Osteoblast (primary cell): ENCODE data around the gene MAP2K5. TPM values are rescaled to one million over a fixed set of nuclear protein-coding genes. Genes with fewer than 3 reads are reported as not detected.

Experiments
- DNase-seq: peaks from one replicate; pipeline ENCODE4 v3.0.0; 2011; ENCODE audit warnings: low spot score, mixed read lengths; ENCODE audit not compliant: insufficient read length; ENCODE audit errors: missing footprints
- H2AFZ ChIP-seq: 2 replicates; pipeline ENCODE4 v1.6.0; 2011; ENCODE audit warnings: mild to moderate bottlenecking, low read length
- H3K27ac ChIP-seq: 2 replicates; pipeline ENCODE4 v1.5.1; 2011; ENCODE audit warnings: mild to moderate bottlenecking, low read depth, low read length, moderate library complexity
- H3K27me3 ChIP-seq: 2 replicates; pipeline ENCODE4 v1.6.0; 2012; ENCODE audit warnings: mild to moderate bottlenecking, control low read depth, inconsistent platforms, low read length, moderate library complexity; ENCODE audit not compliant: insufficient read depth
- H3K36me3 ChIP-seq: 2 replicates; pipeline ENCODE4 v1.5.1; 2011; ENCODE audit warnings: mild to moderate bottlenecking, low read length, control low read depth, moderate library complexity; ENCODE audit not compliant: insufficient read depth
- H3K4me1 ChIP-seq: 2 replicates; pipeline ENCODE4 v1.5.1; 2011; ENCODE audit warnings: mild to moderate bottlenecking, low read length, control low read depth, moderate library complexity; ENCODE audit not compliant: insufficient read depth
- H3K4me2 ChIP-seq: 2 replicates; pipeline ENCODE4 v1.6.0; 2011; ENCODE audit warnings: mild to moderate bottlenecking, low read length; ENCODE audit not compliant: insufficient read depth
- H3K4me3 ChIP-seq: fragments of 200-600 bp; sonication (generic); 3 replicates; pipeline ENCODE4 v1.5.1; 2012; ENCODE audit warnings: mild to moderate bottlenecking, low read length, inconsistent platforms; ENCODE audit not compliant: insufficient read depth
- H3K79me2 ChIP-seq: 2 replicates; pipeline ENCODE4 v1.6.0; 2012; ENCODE audit warnings: mild to moderate bottlenecking, low read length, control low read depth, inconsistent platforms; ENCODE audit not compliant: insufficient read depth
- H3K9me3 ChIP-seq: 2 replicates; pipeline ENCODE4 v1.5.1; 2011; ENCODE audit warnings: low read depth, low read length, control low read depth
- H4K20me1 ChIP-seq: 2 replicates; pipeline ENCODE4 v1.6.0; 2012; ENCODE audit warnings: mild to moderate bottlenecking, low read length, control low read depth; ENCODE audit not compliant: insufficient read depth
- total RNA-seq: library from RNA; depleted of rRNA; stranded (reverse); fragments of >200 nt; gene quantifications from 2 replicates; pipeline ENCODE4 v1.2.3, GENCODE V29; 2012
- TF ChIP-seq, protein P1 (sequence below): IDR thresholded peaks from 2 replicates; pipeline ENCODE4 v1.5.1; 2011; ENCODE audit warnings: mild to moderate bottlenecking, low read depth, low read length, moderate library complexity; ENCODE audit errors: extremely low read depth

Gene MAP2K5
- total RNA-seq, 1 donor = 10.1 TPM

DNA sequence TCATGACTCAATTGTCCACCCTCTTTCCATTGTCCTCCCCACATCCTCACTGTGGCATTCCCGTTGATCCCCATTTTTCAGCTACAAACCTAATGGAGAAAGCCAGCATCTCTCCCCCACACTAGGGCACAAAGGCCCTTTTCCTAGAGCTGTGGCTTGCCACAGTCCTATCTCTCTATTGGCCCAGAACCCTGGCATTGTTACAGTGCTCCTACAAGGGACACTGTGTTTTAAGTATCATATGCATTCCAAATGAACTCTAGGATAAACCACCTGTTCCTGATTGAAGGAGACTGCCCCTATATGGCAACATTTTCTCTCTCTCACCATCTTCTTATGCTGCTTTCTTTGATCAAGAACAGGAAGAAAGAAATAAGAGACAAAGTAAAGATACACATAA, 213.4 kb downstream of the MAP2K5 start:
- Histone ChIP-seq H3K4me1 (no peaks in the 10 kb centered on the region), H3K4me3 (no peak overlapping the region), H3K27me3 (no peaks in the 10 kb centered on the region), H3K27ac (no peak overlapping the region), H3K4me2 (no peak overlapping the region), H3K9me3 (no peaks in the 10 kb centered on the region), H2AFZ (no peak overlapping the region), H4K20me1 (no peaks in the 10 kb centered on the region), H3K79me2 (no peaks in the 10 kb centered on the region), H3K36me3 (no peaks in the 10 kb centered on the region)
- TF ChIP-seq, protein P1, sequence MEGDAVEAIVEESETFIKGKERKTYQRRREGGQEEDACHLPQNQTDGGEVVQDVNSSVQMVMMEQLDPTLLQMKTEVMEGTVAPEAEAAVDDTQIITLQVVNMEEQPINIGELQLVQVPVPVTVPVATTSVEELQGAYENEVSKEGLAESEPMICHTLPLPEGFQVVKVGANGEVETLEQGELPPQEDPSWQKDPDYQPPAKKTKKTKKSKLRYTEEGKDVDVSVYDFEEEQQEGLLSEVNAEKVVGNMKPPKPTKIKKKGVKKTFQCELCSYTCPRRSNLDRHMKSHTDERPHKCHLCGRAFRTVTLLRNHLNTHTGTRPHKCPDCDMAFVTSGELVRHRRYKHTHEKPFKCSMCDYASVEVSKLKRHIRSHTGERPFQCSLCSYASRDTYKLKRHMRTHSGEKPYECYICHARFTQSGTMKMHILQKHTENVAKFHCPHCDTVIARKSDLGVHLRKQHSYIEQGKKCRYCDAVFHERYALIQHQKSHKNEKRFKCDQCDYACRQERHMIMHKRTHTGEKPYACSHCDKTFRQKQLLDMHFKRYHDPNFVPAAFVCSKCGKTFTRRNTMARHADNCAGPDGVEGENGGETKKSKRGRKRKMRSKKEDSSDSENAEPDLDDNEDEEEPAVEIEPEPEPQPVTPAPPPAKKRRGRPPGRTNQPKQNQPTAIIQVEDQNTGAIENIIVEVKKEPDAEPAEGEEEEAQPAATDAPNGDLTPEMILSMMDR = no peak
- no peak for DNase-seq

GRCh38 chr15:67758619-67759300, 216.3 kb downstream of the MAP2K5 start:
- no peak overlapping the region for H3K27ac ChIP-seq
- H3K4me2 ChIP-seq = no peak overlapping the region
- no peaks in the 10 kb centered on the region for H3K79me2 ChIP-seq
- no peaks in the 10 kb centered on the region for H4K20me1 ChIP-seq
- H3K9me3 ChIP-seq = no peaks in the 10 kb centered on the region
- peak; percentile 66 for DNase-seq
- H3K4me3 ChIP-seq = no peak overlapping the region
- H3K27me3 ChIP-seq = no peaks in the 10 kb centered on the region
- no peak overlapping the region for H2AFZ ChIP-seq
- no peaks in the 10 kb centered on the region for H3K4me1 ChIP-seq
- TF ChIP-seq, protein P1 = no peak
- H3K36me3 ChIP-seq = no peaks in the 10 kb centered on the region

- Histone ChIP-seq H3K27ac (no peak overlapping the region), H3K4me3 (no peak overlapping the region), H3K36me3 (no peaks in the 10 kb centered on the region), H3K9me3 (no peaks in the 10 kb centered on the region), H3K27me3 (no peaks in the 10 kb centered on the region), H4K20me1 (no peaks in the 10 kb centered on the region), H3K4me2 (no peak overlapping the region), H2AFZ (no peak overlapping the region), H3K79me2 (no peaks in the 10 kb centered on the region), H3K4me1 (no peaks in the 10 kb centered on the region)
- TF ChIP-seq, protein P1 = no peak
- DNase-seq = no peak
Measured at GRCh38 chr15:67760901-67761300, 218.4 kb downstream of the MAP2K5 start.

- Histone ChIP-seq H2AFZ (no peak overlapping the region), H3K36me3 (no peaks in the 10 kb centered on the region), H3K9me3 (no peaks in the 10 kb centered on the region), H3K4me3 (no peak overlapping the region), H4K20me1 (no peaks in the 10 kb centered on the region), H3K27ac (no peak overlapping the region), H3K27me3 (no peaks in the 10 kb centered on the region), H3K79me2 (no peaks in the 10 kb centered on the region), H3K4me1 (no peaks in the 10 kb centered on the region), H3K4me2 (no peak overlapping the region)
- TF ChIP-seq, protein P1 = no peak
- DNase-seq = no peak
Measured at GRCh38 chr15:67761343-67761742, 218.8 kb downstream of the MAP2K5 start.
